Astrocyte (in vitro differentiated cells and primary cell): Measurements from ENCODE around the gene ZFAND2B. TPM values are rescaled to one million over a fixed set of nuclear protein-coding genes. Genes with fewer than 3 reads are reported as not detected.
A peak's percentile ranks its signal among the peaks of the same experiment; 100 is the strongest.
"Not testable (repeated sequence)": the region's sequence is repeated elsewhere in the genome, so short reads cannot be mapped to it uniquely, and the experiment has no call there.

Experiments used
- DNase-seq: peaks from one replicate; pipeline ENCODE4 v3.0.0-alpha.2; 2010; ENCODE audit warnings: low read depth
- FAIRE-seq: peaks from 2 replicates; lab custom pipeline; 2011; peaks lifted over from hg19 to GRCh38; lab: Jason Lieb, UNC
- H2AFZ ChIP-seq: 2 replicates; pipeline ENCODE4 v1.6.0; 2012; ENCODE audit warnings: low read depth, low read length, inconsistent platforms
- H3K27ac ChIP-seq: 2 replicates; pipeline ENCODE4 v1.5.1; 2011; ENCODE audit warnings: low read depth, low read length, inconsistent platforms
- H3K27me3 ChIP-seq: 2 replicates; pipeline ENCODE4 v1.6.0; 2011; ENCODE audit warnings: low read length, inconsistent platforms; ENCODE audit not compliant: insufficient read depth
- H3K36me3 ChIP-seq: 2 replicates; pipeline ENCODE4 v1.5.1; 2011; ENCODE audit warnings: low read length, inconsistent platforms; ENCODE audit not compliant: insufficient read depth
- H3K4me1 ChIP-seq: 2 replicates; pipeline ENCODE4 v1.5.1; 2011; ENCODE audit warnings: low read length, inconsistent platforms; ENCODE audit not compliant: insufficient read depth
- H3K4me2 ChIP-seq: 2 replicates; pipeline ENCODE4 v1.6.0; 2012; ENCODE audit warnings: low read length, inconsistent platforms
- H3K4me3 ChIP-seq: 2 replicates; pipeline ENCODE4 v1.5.1; 2011; ENCODE audit warnings: low read depth, mild to moderate bottlenecking, low read length, inconsistent platforms; ENCODE audit not compliant: insufficient read depth
- H3K79me2 ChIP-seq: 2 replicates; pipeline ENCODE4 v1.6.0; 2012; ENCODE audit warnings: mild to moderate bottlenecking, low read length, inconsistent platforms; ENCODE audit not compliant: insufficient read depth
- H3K9ac ChIP-seq: 2 replicates; pipeline ENCODE4 v1.6.0; 2012; ENCODE audit warnings: mild to moderate bottlenecking, low read length, inconsistent platforms
- H3K9me3 ChIP-seq: 2 replicates; pipeline ENCODE4 v1.5.1; 2012; ENCODE audit warnings: low read depth, mild to moderate bottlenecking, low read length, inconsistent platforms; ENCODE audit not compliant: insufficient read depth
- H4K20me1 ChIP-seq: 2 replicates; pipeline ENCODE4 v1.6.0; 2012; ENCODE audit warnings: low read length, inconsistent platforms; ENCODE audit not compliant: insufficient read depth
- H3K27ac Mint-ChIP-seq: one replicate; pipeline ENCODE4 v1.8.0; 2021; ENCODE audit warnings: mild to moderate bottlenecking, mixed read lengths; ENCODE audit not compliant: unreplicated experiment
- H3K27me3 Mint-ChIP-seq: one replicate; pipeline ENCODE4 v1.8.0; 2021; ENCODE audit warnings: low read depth, mixed read lengths; ENCODE audit not compliant: unreplicated experiment
- H3K36me3 Mint-ChIP-seq: one replicate; pipeline ENCODE4 v1.8.0; 2021; ENCODE audit warnings: low read depth, mixed read lengths; ENCODE audit not compliant: unreplicated experiment
- H3K4me1 Mint-ChIP-seq: one replicate; pipeline ENCODE4 v1.8.0; 2021; ENCODE audit warnings: low read depth, mixed read lengths; ENCODE audit not compliant: unreplicated experiment
- H3K4me3 Mint-ChIP-seq: one replicate; pipeline ENCODE4 v1.8.0; 2021; ENCODE audit warnings: mild to moderate bottlenecking, moderate library complexity, mixed read lengths; ENCODE audit not compliant: unreplicated experiment
- H3K9me3 Mint-ChIP-seq: one replicate; pipeline ENCODE4 v1.8.0; 2021; ENCODE audit warnings: mild to moderate bottlenecking, mixed read lengths; ENCODE audit not compliant: unreplicated experiment
- CTCF ChIP-seq: IDR thresholded peaks from 2 replicates; pipeline ENCODE4 v1.5.1; 2011; ENCODE audit warnings: low read depth, mild to moderate bottlenecking, inconsistent platforms, low read length, moderate library complexity; ENCODE audit not compliant: insufficient read depth
- EZH2 ChIP-seq: IDR thresholded peaks from 2 replicates; pipeline ENCODE4 v1.6.1; 2012; ENCODE audit warnings: mild to moderate bottlenecking, low read length, inconsistent platforms; ENCODE audit not compliant: insufficient read depth
- total RNA-seq: library from RNA; stranded (reverse); gene quantifications from 2 replicates; pipeline ENCODE4 v1.2.1, GENCODE V29; 2021

Gene ZFAND2B
- total RNA-seq, 1 donor from 2014 or later, result 24.0 TPM

GRCh38 chr2:219199470-219200211 lies 6.9 kb upstream of the ZFAND2B start:
- Mint-ChIP-seq H3K4me3 (no peak overlapping the region), H3K27ac (no peak overlapping the region), H3K36me3 (no peaks in the 10 kb centered on the region), H3K27me3 (peaks cover 20% of the 10 kb centered on the region), H3K4me1 (no peaks in the 10 kb centered on the region), H3K9me3 (no peaks in the 10 kb centered on the region)
- DNase-seq (no peak), FAIRE-seq (no peak)
- H4K20me1 ChIP-seq, result no peaks in the 10 kb centered on the region
- H3K9ac ChIP-seq, result no peak overlapping the region
- peaks cover 6% of the 10 kb centered on the region for H3K27me3 ChIP-seq
- H3K4me2 ChIP-seq, result no peak overlapping the region
- H3K4me3 ChIP-seq, result no peak overlapping the region
- H3K27ac ChIP-seq, result no peak overlapping the region
- H3K36me3 ChIP-seq, result no peaks in the 10 kb centered on the region
- H3K4me1 ChIP-seq, result no peaks in the 10 kb centered on the region
- H2AFZ ChIP-seq, result no peak overlapping the region
- TF ChIP-seq CTCF (no peak), EZH2 (no peak)
- H3K79me2 ChIP-seq, result no peaks in the 10 kb centered on the region
- no peaks in the 10 kb centered on the region for H3K9me3 ChIP-seq

GRCh38 chr2:219200502-219201326 lies 5.9 kb upstream of the ZFAND2B start:
- H3K9me3 ChIP-seq, H3K36me3 ChIP-seq, H4K20me1 ChIP-seq, H3K9ac ChIP-seq, FAIRE-seq, H3K9me3 Mint-ChIP-seq, H3K27ac ChIP-seq, DNase-seq, H2AFZ ChIP-seq, H3K4me3 Mint-ChIP-seq, H3K36me3 Mint-ChIP-seq, H3K4me1 Mint-ChIP-seq, H3K79me2 ChIP-seq, H3K27me3 ChIP-seq, H3K4me3 ChIP-seq, H3K4me2 ChIP-seq, H3K4me1 ChIP-seq: not testable (repeated sequence)
- peak overlapping the region; percentile 62 for H3K27ac Mint-ChIP-seq
- H3K27me3 Mint-ChIP-seq, result peaks cover 16% of the 10 kb centered on the region

GRCh38 chr2:219201331-219201730 lies 5.3 kb upstream of the ZFAND2B start:
- H3K36me3 ChIP-seq, H3K9ac ChIP-seq, H3K79me2 ChIP-seq, H3K27me3 ChIP-seq, H3K4me3 Mint-ChIP-seq, H3K4me1 Mint-ChIP-seq, H4K20me1 ChIP-seq, FAIRE-seq, H3K9me3 ChIP-seq, H3K27ac ChIP-seq, H3K27ac Mint-ChIP-seq, H3K4me2 ChIP-seq, H2AFZ ChIP-seq, H3K36me3 Mint-ChIP-seq, H3K4me1 ChIP-seq, H3K4me3 ChIP-seq, H3K9me3 Mint-ChIP-seq, DNase-seq: not testable (repeated sequence)
- peaks cover 16% of the 10 kb centered on the region for H3K27me3 Mint-ChIP-seq
